BE2C (cell line): ENCODE measurements around the gene NACC1.

ENCODE experiments used
- DNase-seq: peaks from one replicate; pipeline ENCODE4 v3.0.0-alpha.2; 2020
- H3K27me3 ChIP-seq: fragments of 250-450 bp; sonication (Bioruptor Pico); 2 replicates; pipeline ENCODE4 v1.5.1; 2020; ENCODE audit warnings: mild to moderate bottlenecking
- H3K36me3 ChIP-seq: fragments of 250-450 bp; sonication (Bioruptor Pico); 2 replicates; pipeline ENCODE4 v1.5.1; 2020; ENCODE audit warnings: mild to moderate bottlenecking
- H3K4me1 ChIP-seq: fragments of 250-450 bp; sonication (Bioruptor Pico); 2 replicates; pipeline ENCODE4 v1.5.1; 2020
- H3K4me3 ChIP-seq: 2 replicates; pipeline ENCODE4 v1.5.1; 2011; ENCODE audit warnings: low read depth, low read length
- H3K9me3 ChIP-seq: fragments of 250-450 bp; sonication (Bioruptor Pico); 2 replicates; pipeline ENCODE4 v1.5.1; 2020
- CTCF ChIP-seq: IDR thresholded peaks from 2 replicates; pipeline ENCODE4 v1.5.1; 2012; ENCODE audit warnings: mild to moderate bottlenecking, low read depth, low read length

Gene NACC1

GRCh38 chr19:13150931-13151604 lies 33.0 kb downstream of the NACC1 start:
- TF ChIP-seq CTCF, result no peak
- H3K36me3 ChIP-seq, result peaks cover 6% of the 10 kb centered on the region
- peaks cover 5% of the 10 kb centered on the region for H3K4me1 ChIP-seq

GRCh38 chr19:13151605-13152355 lies 33.7 kb downstream of the NACC1 start:
- Histone ChIP-seq H3K27me3 (no peaks in the 10 kb centered on the region), H3K4me1 (peaks cover 11% of the 10 kb centered on the region), H3K9me3 (no peaks in the 10 kb centered on the region), H3K4me3 (peak overlapping the region; percentile 99), H3K36me3 (peaks cover 6% of the 10 kb centered on the region)
- DNase-seq, result peak; percentile 97
- TF ChIP-seq CTCF, result no peak

More at GRCh38 chr19:13150931-13151604, 33.0 kb downstream of the NACC1 start:
- Histone ChIP-seq H3K27me3 (no peaks in the 10 kb centered on the region), H3K4me3 (peak overlapping the region; percentile 73), H3K9me3 (no peaks in the 10 kb centered on the region)
- no peak for DNase-seq

GRCh38 chr19:13152356-13152973 lies 34.4 kb downstream of the NACC1 start:
- Histone ChIP-seq H3K4me3 (peak overlapping the region; percentile 99), H3K27me3 (no peaks in the 10 kb centered on the region), H3K9me3 (no peaks in the 10 kb centered on the region), H3K4me1 (peaks cover 11% of the 10 kb centered on the region), H3K36me3 (peaks cover 6% of the 10 kb centered on the region)
- no peak for TF ChIP-seq CTCF
- no peak for DNase-seq

GRCh38 chr19:13152974-13153568 lies 35.0 kb downstream of the NACC1 start:
- H3K9me3 ChIP-seq, result no peaks in the 10 kb centered on the region
- H3K36me3 ChIP-seq, result peaks cover 6% of the 10 kb centered on the region
- peak; percentile 97 for DNase-seq
- TF ChIP-seq CTCF, result no peak
- no peaks in the 10 kb centered on the region for H3K27me3 ChIP-seq
- peaks cover 11% of the 10 kb centered on the region for H3K4me1 ChIP-seq
- H3K4me3 ChIP-seq, result peak overlapping the region; percentile 99

- no peak for TF ChIP-seq CTCF
- H3K9me3 ChIP-seq, result no peaks in the 10 kb centered on the region
- DNase-seq, result peak; percentile 54
- no peaks in the 10 kb centered on the region for H3K27me3 ChIP-seq
- H3K4me3 ChIP-seq, result peak overlapping the region; percentile 99
- H3K4me1 ChIP-seq, result peaks cover 11% of the 10 kb centered on the region
- peaks cover 6% of the 10 kb centered on the region for H3K36me3 ChIP-seq
These were observed 35.6 kb downstream of the NACC1 start for GRCh38 chr19:13153569-13154240.
